Body of pancreas (tissue), 4 donors: ENCODE results near the gene SH3D19. TPM values are rescaled to one million over a fixed set of nuclear protein-coding genes. Genes with fewer than 3 reads are reported as not detected.

ENCODE experiments used
- ATAC-seq: fragments of 150-250 bp; one replicate; pipeline ENCODE4 v1.9.1; 2016
- DNase-seq, 4 donors: peaks; one replicate each; pipeline ENCODE4 v3.0.0-alpha.2; 2019
- H3K27ac ChIP-seq, 4 donors: fragments of 200-600 bp; sonication (generic); 1 replicate in 3 of 4; 2 replicates in 1 of 4; pipeline versions ENCODE4 v1.5.1 to v1.6.1; 2016 to 2019; ENCODE audit warnings: mild to moderate bottlenecking in 1 of 4, mixed read lengths in 1 of 4, moderate library complexity in 1 of 4
- H3K27me3 ChIP-seq, 2 donors: fragments of 200-600 bp; sonication (generic); one replicate each; pipeline ENCODE4 v1.6.0; 2016; ENCODE audit warnings: mild to moderate bottlenecking in 1 of 2
- H3K36me3 ChIP-seq, 2 donors: fragments of 200-600 bp; sonication (generic); replicated peaks in 1 of 2; 2 replicates each; pipeline ENCODE4 v1.5.1; 2016; ENCODE audit warnings: low read depth in 2 of 2; ENCODE audit not compliant: insufficient read depth in 1 of 2
- H3K4me1 ChIP-seq: fragments of 200-600 bp; sonication (generic); one replicate; pipeline ENCODE4 v1.6.0; 2016
- H3K4me3 ChIP-seq, 2 donors: fragments of 200-600 bp; sonication (generic); 1 replicate in 1 of 2; 2 replicates in 1 of 2; pipeline ENCODE4 v1.5.1; 2016 to 2019
- H3K9me3 ChIP-seq, 3 donors: fragments of 200-600 bp; sonication (generic); 1 replicate in 2 of 3; 2 replicates in 1 of 3; pipeline ENCODE4 v1.5.1; 2016
- CTCF ChIP-seq, 7 experiments: fragments of 450-650 bp in 4 of 7; fragments of 200-600 bp in 3 of 7; sonication (generic) in 3 of 7; IDR thresholded peaks; one replicate each; pipeline ENCODE4 v1.5.1; 2016 to 2019; ENCODE audit warnings: antibody characterized with exemption in 7 of 7
- POLR2A ChIP-seq, 3 donors: fragments of 450-650 bp; IDR thresholded peaks; one replicate each; pipeline ENCODE4 v1.6.1; 2016; ENCODE audit warnings: antibody characterized with exemption in 3 of 3, mild to moderate bottlenecking in 2 of 3
- WGBS, 2 donors: methylation state at CpG; one replicate each; pipeline ENCODE4 v1.1.5; 2017; 5-methylcytosine and 5-hydroxymethylcytosine counted together
- intact Hi-C: fragments of 100-400 bp; cut with DNase I; formaldehyde crosslinking; loops from one replicate; pipeline ENCODE4 v1.15.1; 2023
- total RNA-seq, 2 donors: library from RNA; depleted of rRNA; stranded (reverse); fragments of >200 nt; gene quantifications; one replicate each; pipeline ENCODE4 v1.1.0, GENCODE V29; 2016

Gene SH3D19
- total RNA-seq, 2 donors from 2014 or later, result 38.1 to 42.8 TPM

GRCh38 chr4:151114986-151115385 lies 210.4 kb downstream of the SH3D19 start:
- ATAC-seq, result no peak
- Histone ChIP-seq H3K9me3 (no peaks in the 10 kb centered on the region), H3K4me3 (no peak overlapping the region), H3K36me3 (peaks cover 0 to 4% of the 10 kb centered on the region in 2 donors), H3K4me1 (no peaks in the 10 kb centered on the region), H3K27ac (no peak overlapping the region), H3K27me3 (no peaks in the 10 kb centered on the region)
- WGBS, 2 donors, result 81 to 82% methylated on average over 5 of the region's 5 CpGs
- intact Hi-C loops, result no loop called here
- no peak for TF ChIP-seq POLR2A (IDR thresholded peaks at IDR 0.05)
- no peak for TF ChIP-seq CTCF (IDR thresholded peaks at IDR 0.05)
- no peak for DNase-seq

GRCh38 chr4:151114338-151114737 lies 211.1 kb downstream of the SH3D19 start:
- ATAC-seq (no peak), DNase-seq (no peak)
- H3K9me3 ChIP-seq, result no peaks in the 10 kb centered on the region
- H3K4me3 ChIP-seq, result no peak overlapping the region
- intact Hi-C loops, result no loop called here
- peaks cover 0 to 4% of the 10 kb centered on the region in 2 donors for H3K36me3 ChIP-seq
- TF ChIP-seq CTCF (IDR thresholded peaks at IDR 0.05) (no peak), POLR2A (IDR thresholded peaks at IDR 0.05) (no peak)
- H3K27ac ChIP-seq, result no peak overlapping the region
- H3K4me1 ChIP-seq, result no peaks in the 10 kb centered on the region
- no peaks in the 10 kb centered on the region for H3K27me3 ChIP-seq
- 29 to 33% methylated on average over 3 of the region's 3 CpGs for WGBS, 2 donors

- H3K9me3 ChIP-seq, result no peaks in the 10 kb centered on the region
- H3K36me3 ChIP-seq, result peaks cover 7 to 16% of the 10 kb centered on the region in 2 donors
- intact Hi-C loops, result no loop called here
- no peaks in the 10 kb centered on the region for H3K4me1 ChIP-seq
- H3K27me3 ChIP-seq, result no peaks in the 10 kb centered on the region
- TF ChIP-seq POLR2A (IDR thresholded peaks at IDR 0.05) (no peak), CTCF (IDR thresholded peaks at IDR 0.05) (no peak)
- ATAC-seq (no peak), DNase-seq (no peak)
- no peak overlapping the region for H3K27ac ChIP-seq
- WGBS, 2 donors, result 98 to 100% methylated on average over 3 of the region's 3 CpGs
- no peak overlapping the region for H3K4me3 ChIP-seq
These were observed 215.2 kb downstream of the SH3D19 start for GRCh38 chr4:151110236-151110635.

GRCh38 chr4:151107063-151107462 lies 218.3 kb downstream of the SH3D19 start:
- DNase-seq (no peak), ATAC-seq (no peak)
- WGBS, 2 donors, result 94 to 97% methylated on average over 3 of the region's 3 CpGs
- Histone ChIP-seq H3K9me3 (no peaks in the 10 kb centered on the region), H3K27me3 (no peaks in the 10 kb centered on the region), H3K36me3 (peaks cover 7 to 31% of the 10 kb centered on the region in 2 donors), H3K27ac (no peak overlapping the region), H3K4me3 (no peak overlapping the region), H3K4me1 (peaks cover 4% of the 10 kb centered on the region)
- TF ChIP-seq CTCF (IDR thresholded peaks at IDR 0.05) (no peak), POLR2A (IDR thresholded peaks at IDR 0.05) (no peak)
- intact Hi-C loops, result no loop called here

- Histone ChIP-seq H3K27me3 (no peaks in the 10 kb centered on the region), H3K36me3 (peaks cover 7 to 36% of the 10 kb centered on the region in 2 donors), H3K9me3 (no peaks in the 10 kb centered on the region), H3K27ac (no peak overlapping the region), H3K4me3 (no peak overlapping the region), H3K4me1 (peaks cover 20% of the 10 kb centered on the region)
- DNase-seq (no peak), ATAC-seq (no peak)
- no peak for TF ChIP-seq CTCF (IDR thresholded peaks at IDR 0.05)
- peak in 1 of 3 donors; percentile 16 for TF ChIP-seq POLR2A (IDR thresholded peaks at IDR 0.05)
- 93 to 96% methylated on average over 5 of the region's 5 CpGs for WGBS, 2 donors
- intact Hi-C loops, result no loop called here
These were observed 219.9 kb downstream of the SH3D19 start for GRCh38 chr4:151105454-151106032.
